Thoracic aorta (tissue), 2 donors: Measurements from ENCODE around the gene TTYH3. TPM values are rescaled to one million over a fixed set of nuclear protein-coding genes. Genes with fewer than 3 reads are reported as not detected.

Source experiments
- ATAC-seq: fragments of 150-250 bp; one replicate; pipeline ENCODE4 v1.8.0; 2017; ENCODE audit warnings: low read depth; ENCODE audit not compliant: insufficient number of reproducible peaks, low FRiP score
- DNase-seq: peaks from one replicate; pipeline ENCODE4 v3.0.0-alpha.2; 2020; ENCODE audit warnings: low spot score
- H3K27ac ChIP-seq, 2 donors: fragments of 200-600 bp; sonication (generic); 1 replicate in 1 of 2; 2 replicates in 1 of 2; pipeline ENCODE4 v1.5.1; 2016; ENCODE audit warnings: mild to moderate bottlenecking in 2 of 2, moderate library complexity in 2 of 2
- H3K27me3 ChIP-seq: fragments of 200-600 bp; sonication (generic); replicated peaks from 2 replicates; pipeline ENCODE4 v1.6.0; 2016; ENCODE audit warnings: mild to moderate bottlenecking; ENCODE audit not compliant: insufficient read depth
- H3K36me3 ChIP-seq: fragments of 200-600 bp; sonication (generic); one replicate; pipeline ENCODE4 v1.5.1; 2016
- H3K4me1 ChIP-seq, 2 donors: fragments of 200-600 bp; sonication (generic); 1 replicate in 1 of 2; 2 replicates in 1 of 2; pipeline versions ENCODE4 v1.5.1 to v1.6.0; 2016; ENCODE audit warnings: low read depth in 2 of 2, mild to moderate bottlenecking in 1 of 2; ENCODE audit not compliant: control insufficient read depth in 1 of 2
- H3K4me3 ChIP-seq: fragments of 200-600 bp; sonication (generic); 2 replicates; pipeline ENCODE4 v1.5.1; 2016; ENCODE audit warnings: mild to moderate bottlenecking
- H3K9me3 ChIP-seq: fragments of 200-600 bp; sonication (generic); 2 replicates; pipeline ENCODE4 v1.5.1; 2016
- total RNA-seq, 2 donors: library from RNA; depleted of rRNA; stranded (reverse); fragments of >200 nt; gene quantifications; one replicate each; pipeline versions ENCODE4 v1.1.0 to v1.2.3, GENCODE V29; 2016
- TF ChIP-seq, protein P1 (sequence below): fragments of 200-600 bp; sonication (generic); IDR thresholded peaks from one replicate; pipeline ENCODE4 v1.5.1; 2019; ENCODE audit warnings: antibody characterized with exemption

The TTYH3 gene
- total RNA-seq, 2 donors from 2014 or later: 58.6 to 69.3 TPM

DNA sequence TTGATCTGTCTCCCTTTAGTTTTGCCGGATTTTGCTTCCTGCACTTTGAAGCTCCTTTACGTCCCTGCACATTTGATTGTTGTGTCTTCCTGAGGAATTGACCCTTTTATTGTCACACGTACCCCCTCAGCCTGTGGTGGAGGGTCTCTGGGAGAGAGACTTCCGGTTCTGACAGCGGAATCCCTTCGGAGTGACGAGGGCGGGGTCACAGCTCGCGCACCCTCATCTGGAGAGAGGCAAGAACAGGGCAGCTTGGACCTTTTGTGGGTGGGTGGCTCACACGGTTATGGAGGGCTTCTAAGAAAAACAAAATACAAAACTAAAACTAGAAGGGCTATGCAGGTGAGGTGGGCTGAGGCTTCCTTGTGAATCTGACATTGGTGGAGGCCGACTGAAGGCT lies 82.2 kb downstream of the TTYH3 start:
- Histone ChIP-seq H3K9me3 (no peaks in the 10 kb centered on the region), H3K27me3 (no peaks in the 10 kb centered on the region), H3K27ac (no peak overlapping the region), H3K4me1 (peaks cover 7 to 14% of the 10 kb centered on the region in 2 donors), H3K4me3 (no peak overlapping the region), H3K36me3 (no peaks in the 10 kb centered on the region)
- no peak for DNase-seq
- TF ChIP-seq, protein P1, sequence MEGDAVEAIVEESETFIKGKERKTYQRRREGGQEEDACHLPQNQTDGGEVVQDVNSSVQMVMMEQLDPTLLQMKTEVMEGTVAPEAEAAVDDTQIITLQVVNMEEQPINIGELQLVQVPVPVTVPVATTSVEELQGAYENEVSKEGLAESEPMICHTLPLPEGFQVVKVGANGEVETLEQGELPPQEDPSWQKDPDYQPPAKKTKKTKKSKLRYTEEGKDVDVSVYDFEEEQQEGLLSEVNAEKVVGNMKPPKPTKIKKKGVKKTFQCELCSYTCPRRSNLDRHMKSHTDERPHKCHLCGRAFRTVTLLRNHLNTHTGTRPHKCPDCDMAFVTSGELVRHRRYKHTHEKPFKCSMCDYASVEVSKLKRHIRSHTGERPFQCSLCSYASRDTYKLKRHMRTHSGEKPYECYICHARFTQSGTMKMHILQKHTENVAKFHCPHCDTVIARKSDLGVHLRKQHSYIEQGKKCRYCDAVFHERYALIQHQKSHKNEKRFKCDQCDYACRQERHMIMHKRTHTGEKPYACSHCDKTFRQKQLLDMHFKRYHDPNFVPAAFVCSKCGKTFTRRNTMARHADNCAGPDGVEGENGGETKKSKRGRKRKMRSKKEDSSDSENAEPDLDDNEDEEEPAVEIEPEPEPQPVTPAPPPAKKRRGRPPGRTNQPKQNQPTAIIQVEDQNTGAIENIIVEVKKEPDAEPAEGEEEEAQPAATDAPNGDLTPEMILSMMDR: no peak
- no peak for ATAC-seq

Other genes starting within 250 kb of the TTYH3 start
- gene CHST12, start 228.4 kb upstream of the TTYH3 start, total RNA-seq: 10 to 100 TPM; 18.7 to 19.1 TPM
- not detected for gene GRIFIN, start 155.6 kb upstream of the TTYH3 start, total RNA-seq
- 10 to 100 TPM in 1 of 2 donors, 1 to 10 TPM in 1; 8.0 to 24.1 TPM for gene LFNG, start 112.2 kb upstream of the TTYH3 start, total RNA-seq
- gene BRAT1, start 76.5 kb upstream of the TTYH3 start, total RNA-seq: 10 to 100 TPM; 28.8 to 43.6 TPM
- gene IQCE, start 73.0 kb upstream of the TTYH3 start, total RNA-seq: 10 to 100 TPM; 10.6 to 40.1 TPM
- 1 to 10 TPM; 1.4 to 3.7 TPM for gene AMZ1, start 56.2 kb downstream of the TTYH3 start, total RNA-seq
- 10 to 100 TPM; 27.6 to 48.8 TPM for gene GNA12, start 212.3 kb downstream of the TTYH3 start, total RNA-seq